H4 (cell line): ENCODE data around the gene GALNT18. TPM values are rescaled to one million over a fixed set of nuclear protein-coding genes. Genes with fewer than 3 reads are reported as not detected.

Experiments used
- DNase-seq: peaks from one replicate; pipeline ENCODE4 v3.0.0-alpha.2; 2015; ENCODE audit warnings: low spot score
- total RNA-seq: library from RNA; depleted of rRNA; stranded (reverse); fragments of >200 nt; shearing (Covaris generic); gene quantifications from 2 replicates; pipeline ENCODE4 v1.2.3, GENCODE V29; 2014

Gene GALNT18
- total RNA-seq, 1 experiment from 2014 or later: 5.0 TPM

GRCh38 chr11:11436715-11437313, 185.0 kb downstream of the GALNT18 start:
- DNase-seq: no peak

DNA sequence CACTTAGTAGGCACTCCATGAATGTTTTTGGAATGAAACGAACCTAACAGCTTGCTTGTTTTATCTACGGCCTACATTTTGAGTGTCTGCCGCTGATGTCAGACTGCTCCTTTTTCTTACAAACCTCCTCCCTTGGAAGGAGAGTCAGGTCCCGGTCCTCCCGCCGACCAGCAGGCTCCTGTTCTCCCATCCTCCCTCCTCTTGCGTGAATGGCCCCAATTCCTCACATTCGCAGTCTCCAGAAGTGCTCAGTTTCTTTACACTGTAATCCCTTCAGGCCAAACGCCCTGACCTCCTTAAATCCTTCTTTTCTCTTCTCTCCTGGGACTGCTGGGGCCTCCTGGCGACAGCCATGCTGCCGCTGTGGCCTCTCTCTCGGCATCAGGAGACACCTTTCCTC, 186.2 kb downstream of the GALNT18 start:
- no peak for DNase-seq

- DNase-seq: no peak
Measured at GRCh38 chr11:11433960-11434359, 187.8 kb downstream of the GALNT18 start.

GRCh38 chr11:11432621-11433319, 189.0 kb downstream of the GALNT18 start:
- DNase-seq: no peak

DNA sequence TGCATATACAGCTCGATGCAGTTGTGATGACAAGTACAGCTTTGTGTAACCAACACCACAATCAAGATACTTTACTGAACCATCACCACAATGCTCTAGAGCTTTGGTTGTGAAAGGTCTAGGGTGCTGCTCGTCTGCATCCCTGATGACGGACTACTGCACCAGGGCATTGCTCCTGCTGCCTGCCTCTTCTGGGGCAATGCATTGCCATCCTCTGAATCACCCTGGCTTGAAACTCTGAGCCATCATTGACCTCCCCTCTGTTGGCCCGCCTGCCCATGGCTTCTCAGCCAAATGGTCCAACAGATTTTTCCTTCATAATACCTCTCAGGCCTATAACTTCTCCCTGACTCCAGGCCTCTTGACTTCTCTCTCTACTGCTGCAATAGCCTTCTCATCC, 191.4 kb downstream of the GALNT18 start:
- no peak for DNase-seq

DNA sequence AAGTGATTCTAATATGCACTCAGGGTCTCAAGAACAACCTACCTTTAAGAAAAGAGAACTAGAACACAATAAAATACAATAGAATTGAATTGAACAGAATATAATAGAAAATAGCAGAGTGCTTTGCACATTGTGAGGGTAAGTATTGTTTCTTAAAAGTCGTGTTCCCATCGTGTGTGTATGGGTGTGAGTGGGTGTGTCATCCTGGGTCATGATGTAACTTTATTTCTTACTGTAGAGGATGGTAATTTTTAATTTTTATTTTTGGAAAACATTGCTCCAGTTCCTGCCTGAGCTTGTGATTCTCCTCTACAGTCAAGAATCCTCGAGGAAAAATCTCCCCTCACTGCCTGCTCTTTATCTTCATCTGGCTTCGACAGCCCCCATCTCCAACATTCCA, 193.1 kb downstream of the GALNT18 start:
- DNase-seq: no peak

DNA sequence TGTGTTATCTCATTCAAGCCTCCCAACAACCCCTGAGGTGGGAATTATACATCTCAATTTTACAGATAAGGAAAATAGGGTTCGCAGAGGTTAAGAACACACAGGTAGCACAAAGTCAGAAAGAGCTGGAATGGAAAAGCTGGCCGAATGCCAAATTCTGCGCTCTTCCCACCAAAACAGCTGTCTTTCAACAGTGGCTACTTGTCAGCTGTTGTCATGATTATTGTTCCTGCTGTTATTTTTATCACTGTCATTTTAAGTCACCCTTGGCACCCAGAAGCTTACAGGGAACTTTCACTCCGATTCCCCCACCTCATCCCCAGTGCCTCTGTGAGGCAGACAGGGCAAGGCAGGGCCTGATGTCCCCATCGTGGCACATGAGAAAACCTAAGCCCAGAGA, 194.3 kb downstream of the GALNT18 start:
- DNase-seq: no peak

DNA sequence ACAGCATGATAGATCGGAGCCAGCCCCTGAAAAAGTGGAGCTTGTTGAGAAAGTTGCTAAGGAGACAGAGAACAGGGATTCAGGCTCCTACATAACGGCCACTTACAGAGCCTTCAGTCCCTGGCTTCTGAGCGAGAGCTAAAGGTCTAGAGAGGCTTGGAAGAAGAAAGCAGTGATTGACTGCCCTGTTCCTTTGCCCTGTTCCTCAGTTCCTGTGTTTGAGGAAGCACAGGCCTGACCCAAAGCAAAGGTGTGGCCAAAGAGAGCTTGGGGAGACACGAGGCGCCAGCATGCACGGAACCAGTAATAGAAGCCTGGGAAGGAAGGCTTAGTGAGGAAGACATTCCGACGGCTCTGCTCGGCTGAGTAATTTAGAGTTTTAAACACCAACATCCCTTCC, 194.7 kb downstream of the GALNT18 start:
- DNase-seq: no peak

DNA sequence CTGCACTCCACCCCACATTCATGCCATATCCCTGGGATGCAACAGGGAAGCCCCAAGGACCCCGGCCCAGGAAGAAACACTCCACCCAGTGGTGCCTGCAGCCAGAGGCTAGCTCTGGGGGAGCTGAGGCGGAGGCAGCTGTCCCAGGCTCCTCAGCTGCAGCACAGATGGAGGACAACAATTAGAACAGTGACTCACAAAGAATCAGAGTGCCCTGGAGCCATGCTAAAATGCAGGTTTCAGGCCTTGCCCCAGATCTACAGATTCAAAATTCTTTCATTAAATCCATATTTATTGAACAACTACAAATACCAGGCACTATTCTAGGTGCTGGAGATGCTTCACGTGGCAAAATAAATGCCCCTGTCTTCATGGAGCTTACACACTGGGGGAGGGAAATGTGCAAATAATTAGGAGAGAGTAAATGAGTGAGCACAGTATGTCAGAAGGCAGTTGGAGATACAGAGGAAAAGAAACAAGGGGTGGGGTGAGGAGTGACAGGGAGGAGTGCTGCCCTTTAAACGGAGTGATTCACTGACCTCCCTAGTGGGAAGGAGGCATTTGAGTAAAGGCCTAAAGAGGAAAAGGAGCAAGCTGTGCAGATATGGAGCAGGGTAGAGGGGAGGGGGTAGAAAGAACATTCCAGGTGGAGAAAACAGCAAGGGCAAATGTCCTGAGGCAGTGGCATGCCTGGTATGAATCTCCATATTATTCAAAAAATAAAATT, 195.4 kb downstream of the GALNT18 start:
- DNase-seq: no peak

GRCh38 chr11:11425806-11426205, 196.0 kb downstream of the GALNT18 start:
- no peak for DNase-seq

DNA sequence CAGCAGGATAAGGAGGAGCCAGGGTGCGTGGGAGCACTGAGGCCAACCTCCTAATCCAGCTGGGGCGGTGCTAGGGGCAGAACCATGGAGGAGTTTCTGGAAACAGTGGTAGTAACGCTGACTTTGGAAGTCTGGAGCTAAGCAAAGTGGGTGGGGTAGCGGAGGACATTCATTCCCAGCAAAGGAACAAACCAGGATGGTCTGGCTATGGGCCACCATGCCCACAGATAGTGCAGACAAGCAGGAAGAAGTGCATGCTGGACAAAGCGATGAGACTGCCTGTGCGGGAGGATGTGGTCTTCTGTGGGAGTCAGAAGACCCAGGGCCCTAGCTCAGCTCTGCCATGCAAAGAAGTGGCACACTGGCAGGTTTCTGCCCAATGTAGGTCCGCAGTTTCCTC, 197.1 kb downstream of the GALNT18 start:
- DNase-seq: no peak

GRCh38 chr11:11422411-11423128, 199.2 kb downstream of the GALNT18 start:
- DNase-seq: no peak

DNA sequence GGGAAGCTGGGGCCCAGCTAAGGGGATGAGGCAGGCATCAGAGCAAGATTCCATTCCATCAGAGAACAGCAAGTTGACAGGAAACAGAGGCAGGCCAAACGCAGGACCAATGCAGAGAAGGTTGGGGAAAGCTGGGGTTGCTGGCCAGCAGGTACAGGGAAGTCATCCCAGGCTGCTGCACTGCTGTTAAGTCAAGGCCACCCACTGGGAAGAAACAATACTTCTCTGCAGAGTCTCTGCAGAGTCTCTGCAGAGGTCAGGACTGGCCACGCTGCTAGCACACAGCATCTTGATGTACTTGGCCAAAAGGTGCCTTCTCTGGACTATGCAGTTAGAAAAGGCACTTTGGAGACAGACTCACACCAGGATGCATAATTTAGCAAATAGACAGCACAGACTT, 200.3 kb downstream of the GALNT18 start:
- DNase-seq: no peak

DNA sequence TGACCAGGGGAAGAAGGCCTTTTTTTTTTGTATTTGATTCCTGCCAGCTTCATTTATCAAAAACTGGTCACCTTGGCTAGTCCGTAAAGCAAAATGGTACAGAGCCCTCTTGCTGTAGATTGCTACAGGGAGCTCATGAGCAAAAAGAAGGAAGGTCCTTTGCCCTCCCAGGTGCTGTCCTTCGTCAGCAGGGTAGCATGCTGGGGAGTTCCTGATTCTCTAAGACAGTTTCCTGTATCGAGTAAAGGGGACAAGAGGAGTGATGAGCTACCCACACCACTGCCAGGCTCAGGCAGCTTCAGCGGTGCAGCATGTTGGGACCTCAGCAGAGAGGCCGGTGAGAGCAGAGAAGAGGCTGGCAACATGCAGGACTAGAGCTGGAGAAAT, 200.9 kb downstream of the GALNT18 start:
- no peak for DNase-seq

DNA sequence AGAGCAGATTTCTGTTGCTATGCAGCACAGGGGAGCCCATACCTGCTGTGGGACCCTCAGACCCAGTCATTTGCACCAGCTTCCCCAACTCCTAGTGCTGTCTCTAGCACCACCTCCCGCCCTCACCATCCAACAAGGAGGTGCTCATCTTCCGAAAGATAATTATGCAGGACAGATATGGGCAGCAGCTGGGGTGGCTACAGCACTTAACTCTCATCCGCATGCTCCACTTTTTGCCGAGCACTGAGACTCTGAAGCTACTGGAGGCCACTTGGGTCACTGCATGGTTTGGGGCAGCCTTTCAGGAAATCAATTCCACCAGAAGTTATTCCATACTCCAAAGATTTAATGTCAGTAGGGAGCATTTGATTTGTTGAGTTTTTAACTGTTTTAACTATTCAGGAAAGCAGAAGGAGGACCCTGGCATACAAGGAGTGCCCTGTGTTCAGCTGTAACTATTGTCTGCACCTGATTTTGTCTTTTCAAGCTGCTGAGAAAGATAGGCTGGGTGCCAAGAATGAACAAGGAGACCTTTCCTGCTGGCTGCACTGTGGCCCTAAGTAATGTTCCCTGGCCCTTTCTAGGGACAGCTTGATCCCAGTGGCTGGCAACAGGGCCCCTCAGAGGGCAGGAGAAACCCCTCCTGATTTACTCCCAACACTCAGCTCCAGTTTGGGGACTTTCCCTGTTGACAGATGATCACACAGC, 201.5 kb downstream of the GALNT18 start:
- no peak for DNase-seq

DNA sequence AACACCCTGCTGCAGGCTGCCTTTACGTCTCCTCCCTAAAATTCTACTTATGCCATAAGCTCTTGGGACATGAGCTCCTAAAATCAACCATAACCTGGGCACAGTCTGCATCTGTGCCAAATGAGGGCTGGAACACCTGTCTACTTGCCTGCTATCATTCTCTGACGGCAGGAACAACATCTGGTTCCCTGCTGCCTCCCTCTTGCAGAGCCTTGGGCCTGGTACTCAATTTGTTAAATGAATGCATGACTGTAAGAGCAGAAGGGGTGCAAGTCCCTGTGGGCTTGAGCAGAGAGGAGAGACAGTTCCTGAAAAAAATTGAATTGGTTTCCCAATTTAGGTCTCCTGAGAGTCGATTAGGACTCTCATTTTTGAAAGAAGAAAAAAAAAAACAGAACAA, 202.1 kb downstream of the GALNT18 start:
- no peak for DNase-seq

DNA sequence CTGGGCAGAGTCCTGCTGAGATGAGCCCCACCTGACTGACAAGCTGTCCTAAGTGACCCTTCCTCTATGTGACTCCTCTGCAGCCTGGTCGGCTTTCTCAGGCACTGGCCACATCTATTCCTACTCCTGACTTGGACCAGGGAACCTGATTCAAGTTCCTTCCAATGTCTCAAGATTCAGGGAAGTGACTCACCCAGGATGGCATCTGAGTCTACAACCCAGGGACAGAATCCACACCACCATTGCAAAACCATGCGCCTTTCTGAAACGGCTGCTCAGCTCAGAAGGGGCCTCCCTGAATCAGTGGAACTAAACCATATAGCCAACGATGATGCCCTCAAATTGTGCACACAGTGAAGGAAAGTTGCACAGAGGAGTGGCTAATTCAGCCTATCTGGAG, 204.9 kb downstream of the GALNT18 start:
- DNase-seq: peak; percentile 81

DNA sequence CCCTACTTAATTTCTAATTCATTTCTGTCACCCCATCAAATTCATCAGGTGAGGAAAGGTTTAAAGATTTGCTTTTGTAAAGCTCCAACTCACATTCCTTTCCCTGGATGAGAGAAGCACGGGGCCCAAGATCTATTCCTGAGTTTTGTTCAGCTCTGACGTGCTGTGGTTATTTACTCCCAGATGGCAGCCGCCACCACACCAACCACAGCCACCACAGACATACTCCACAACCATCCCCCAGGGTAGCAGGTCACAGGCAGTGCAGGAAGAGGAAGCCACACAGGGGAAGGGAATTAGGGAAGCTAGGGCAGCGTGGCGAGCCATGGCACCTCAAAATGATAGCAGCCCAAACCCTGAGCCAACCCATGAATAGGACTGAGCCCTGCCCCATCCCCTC, 205.3 kb downstream of the GALNT18 start:
- peak; percentile 96 for DNase-seq

GRCh38 chr11:11415901-11416300, 205.9 kb downstream of the GALNT18 start:
- peak; percentile 48 for DNase-seq

DNA sequence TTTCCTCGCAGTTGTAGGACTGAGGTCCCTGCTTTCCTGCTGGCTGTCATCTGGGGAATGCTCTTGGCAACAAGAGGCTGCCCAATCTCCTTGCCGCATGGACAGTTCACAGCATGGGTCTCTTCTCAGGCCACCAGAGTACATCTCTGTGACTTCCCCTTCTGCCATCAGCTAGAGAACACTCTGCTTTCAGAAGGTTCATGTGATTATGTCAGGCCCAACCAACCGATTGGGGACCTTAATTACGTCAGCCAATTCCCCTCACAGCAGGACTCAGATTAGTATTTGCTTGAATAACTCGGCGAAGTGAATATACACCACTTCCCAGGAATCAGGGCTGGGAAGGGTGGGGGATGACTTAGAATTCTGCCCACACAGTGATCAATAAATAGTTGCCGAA, 206.8 kb downstream of the GALNT18 start:
- no peak for DNase-seq

GRCh38 chr11:11413776-11414175, 208.0 kb downstream of the GALNT18 start:
- no peak for DNase-seq
